Choroid plexus epithelial cell (primary cell): ENCODE results near the gene EVC.

Experiments used
- DNase-seq: peaks from one replicate; pipeline ENCODE4 v3.0.0-alpha.2; 2010; ENCODE audit warnings: low read depth
- H3K4me3 ChIP-seq: 2 replicates; pipeline ENCODE4 v1.5.1; 2011; ENCODE audit warnings: low read depth, mild to moderate bottlenecking, control low read depth, low read length, moderate library complexity
- TF ChIP-seq, protein P1 (sequence below): conservative IDR thresholded peaks from 2 replicates; pipeline ENCODE4 v1.5.1; 2011; ENCODE audit warnings: low read depth, mild to moderate bottlenecking, control low read depth, inconsistent platforms, low read length, moderate library complexity

Gene EVC

DNA sequence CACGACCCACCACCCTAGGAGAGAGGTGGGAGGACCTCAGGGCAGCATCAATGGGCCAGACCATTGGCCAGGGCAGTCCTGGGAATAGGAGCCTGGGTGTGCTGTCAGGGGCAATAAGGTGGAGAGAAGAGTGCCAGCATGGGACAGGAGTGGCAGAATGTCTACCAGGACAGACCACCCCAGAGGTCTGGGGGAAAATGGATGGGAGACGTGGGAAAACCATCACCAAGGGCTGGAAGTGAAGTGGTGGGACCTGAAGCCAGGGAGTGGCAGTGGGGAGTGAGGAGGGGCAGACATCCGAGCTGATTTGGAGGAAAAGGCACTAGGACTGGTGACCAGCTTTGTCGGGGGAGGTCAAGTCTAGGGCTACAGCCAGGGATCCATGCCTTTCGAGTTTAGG is 3.6 kb upstream of the EVC start:
- H3K4me3 ChIP-seq: peak overlapping the region; percentile 74
- DNase-seq: no peak
- TF ChIP-seq, protein P1, sequence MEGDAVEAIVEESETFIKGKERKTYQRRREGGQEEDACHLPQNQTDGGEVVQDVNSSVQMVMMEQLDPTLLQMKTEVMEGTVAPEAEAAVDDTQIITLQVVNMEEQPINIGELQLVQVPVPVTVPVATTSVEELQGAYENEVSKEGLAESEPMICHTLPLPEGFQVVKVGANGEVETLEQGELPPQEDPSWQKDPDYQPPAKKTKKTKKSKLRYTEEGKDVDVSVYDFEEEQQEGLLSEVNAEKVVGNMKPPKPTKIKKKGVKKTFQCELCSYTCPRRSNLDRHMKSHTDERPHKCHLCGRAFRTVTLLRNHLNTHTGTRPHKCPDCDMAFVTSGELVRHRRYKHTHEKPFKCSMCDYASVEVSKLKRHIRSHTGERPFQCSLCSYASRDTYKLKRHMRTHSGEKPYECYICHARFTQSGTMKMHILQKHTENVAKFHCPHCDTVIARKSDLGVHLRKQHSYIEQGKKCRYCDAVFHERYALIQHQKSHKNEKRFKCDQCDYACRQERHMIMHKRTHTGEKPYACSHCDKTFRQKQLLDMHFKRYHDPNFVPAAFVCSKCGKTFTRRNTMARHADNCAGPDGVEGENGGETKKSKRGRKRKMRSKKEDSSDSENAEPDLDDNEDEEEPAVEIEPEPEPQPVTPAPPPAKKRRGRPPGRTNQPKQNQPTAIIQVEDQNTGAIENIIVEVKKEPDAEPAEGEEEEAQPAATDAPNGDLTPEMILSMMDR: no peak

GRCh38 chr4:5707778-5708448 is 3.1 kb upstream of the EVC start:
- peak overlapping the region; percentile 74 for H3K4me3 ChIP-seq
- TF ChIP-seq, protein P1: no peak
- DNase-seq: peak; percentile 23

GRCh38 chr4:5708449-5709206 is 2.4 kb upstream of the EVC start, which contains the start of gene EVC2:
Gene EVC2 (minus strand): TSS chr4:5708559. CDS start chr4:5708513, 46 bp downstream.
- peak; percentile 54 for DNase-seq
- H3K4me3 ChIP-seq: peak within 1 kb of the TSS; percentile 74
- TF ChIP-seq, protein P1: no peak

DNA sequence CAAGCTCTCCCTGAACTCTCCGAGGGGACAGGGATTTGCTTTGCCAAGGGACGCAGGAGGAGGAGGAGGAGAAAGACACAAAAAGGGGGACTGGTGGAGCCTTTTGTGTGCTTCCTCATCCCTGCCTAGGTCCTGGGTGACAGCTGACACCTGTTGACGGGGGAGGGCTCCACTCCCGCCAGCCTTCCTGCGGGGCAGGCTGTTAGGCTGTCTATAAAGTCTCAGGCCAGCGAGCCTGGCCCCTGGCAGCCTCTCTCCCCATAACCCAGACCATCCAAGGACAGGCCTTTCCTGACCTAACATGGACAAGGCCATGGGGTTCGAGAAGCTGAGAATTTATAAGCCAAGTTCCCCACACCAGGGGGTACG is 1.8 kb upstream of the EVC start:
- no peak for DNase-seq
- H3K4me3 ChIP-seq: peak overlapping the region; percentile 74
- TF ChIP-seq, protein P1: no peak

DNA sequence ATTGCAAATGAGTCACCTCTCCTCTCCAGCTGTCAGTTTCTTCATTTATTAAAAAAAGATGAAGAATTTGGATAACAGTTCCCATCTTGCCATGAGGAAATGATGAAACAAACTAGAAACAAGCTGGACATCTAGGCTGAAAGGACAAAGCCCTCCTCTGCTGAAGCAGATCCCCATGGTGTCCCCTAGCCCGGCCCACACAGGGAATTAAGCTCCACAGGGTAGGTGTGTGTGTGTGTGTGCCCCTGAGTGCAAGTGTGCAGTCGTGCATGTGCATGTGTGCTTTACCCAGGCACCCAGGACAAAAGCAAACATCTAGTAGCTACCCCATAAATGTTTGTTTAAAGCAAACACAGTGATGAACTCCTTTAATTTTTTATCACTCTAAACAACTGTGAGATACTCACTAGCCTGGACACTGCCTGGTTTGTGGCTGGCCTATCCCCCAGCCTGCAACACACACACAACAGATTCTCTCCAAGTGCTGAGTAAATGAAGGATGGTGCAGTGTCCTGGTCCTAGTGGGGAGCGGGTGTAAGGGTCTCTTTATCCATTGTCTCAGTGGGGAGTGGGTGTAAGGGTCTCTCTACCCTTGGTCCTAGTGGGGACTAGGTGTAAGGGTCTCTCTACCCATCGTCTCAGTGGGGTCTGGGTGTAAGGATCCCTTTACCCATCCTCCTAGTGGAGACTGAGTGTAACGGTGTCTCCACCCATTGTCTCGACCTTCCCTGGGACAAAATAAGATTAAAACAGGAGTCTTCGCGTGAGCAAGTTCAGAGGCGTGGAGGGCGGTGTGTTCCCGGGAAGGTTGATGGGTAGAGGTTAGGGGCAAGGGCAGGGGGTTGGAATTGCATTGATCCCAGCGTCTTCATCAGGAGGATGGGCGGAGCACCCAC is 688 bp upstream of the EVC start:
- TF ChIP-seq, protein P1: peak; percentile 64
- H3K4me3 ChIP-seq: peak overlapping the region; percentile 65
- DNase-seq: peak; percentile 42

DNA sequence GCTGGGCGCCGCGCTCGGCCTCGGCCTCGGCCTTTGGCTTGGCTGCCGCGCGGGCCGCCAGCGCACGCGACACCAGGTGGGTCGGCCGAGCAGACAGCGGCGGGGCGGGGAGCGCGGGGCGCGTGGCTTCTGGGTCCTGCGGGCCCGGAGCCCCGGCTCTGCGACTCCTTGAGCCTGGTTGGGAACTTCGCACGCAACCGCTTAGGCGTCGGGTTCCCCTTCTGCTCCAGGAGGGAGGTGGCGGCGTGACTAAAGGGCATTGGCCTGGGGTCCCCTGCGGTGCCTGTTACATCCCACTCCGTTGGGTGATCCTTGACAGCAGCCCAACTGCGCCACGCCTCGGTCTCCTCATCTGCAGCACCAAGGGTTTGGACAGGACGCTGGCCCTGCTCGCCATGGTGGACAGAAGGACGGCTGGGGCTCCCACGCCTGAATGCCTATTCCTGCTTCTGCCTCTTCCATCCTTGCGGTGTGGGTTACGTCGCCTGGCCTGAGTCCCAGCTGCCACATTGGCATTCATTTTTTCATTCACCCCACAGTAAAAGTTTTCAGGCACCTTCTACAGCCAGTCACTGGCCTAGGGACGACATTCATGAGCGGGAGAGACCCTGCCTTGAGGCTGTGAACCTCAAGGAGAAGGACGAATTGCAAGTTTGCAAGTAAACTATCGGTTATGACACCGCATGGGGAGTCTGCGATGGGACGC is 631 bp downstream of the EVC start:
- peak; percentile 55 for DNase-seq
- TF ChIP-seq, protein P1: no peak
- peak overlapping the region; percentile 65 for H3K4me3 ChIP-seq
